22Rv1 (cell line): ENCODE data around the gene IRF1.

Experiments
- CTCF ChIP-seq: fragments of 450-650 bp; IDR thresholded peaks from 2 replicates; pipeline ENCODE4 v1.5.1; 2017; ENCODE audit warnings: mild to moderate bottlenecking
- ZFX ChIP-seq: fragments of 450-650 bp; IDR thresholded peaks from 2 replicates; pipeline ENCODE4 v1.6.1; 2017; ENCODE audit warnings: antibody characterized with exemption, borderline replicate concordance

DNA sequence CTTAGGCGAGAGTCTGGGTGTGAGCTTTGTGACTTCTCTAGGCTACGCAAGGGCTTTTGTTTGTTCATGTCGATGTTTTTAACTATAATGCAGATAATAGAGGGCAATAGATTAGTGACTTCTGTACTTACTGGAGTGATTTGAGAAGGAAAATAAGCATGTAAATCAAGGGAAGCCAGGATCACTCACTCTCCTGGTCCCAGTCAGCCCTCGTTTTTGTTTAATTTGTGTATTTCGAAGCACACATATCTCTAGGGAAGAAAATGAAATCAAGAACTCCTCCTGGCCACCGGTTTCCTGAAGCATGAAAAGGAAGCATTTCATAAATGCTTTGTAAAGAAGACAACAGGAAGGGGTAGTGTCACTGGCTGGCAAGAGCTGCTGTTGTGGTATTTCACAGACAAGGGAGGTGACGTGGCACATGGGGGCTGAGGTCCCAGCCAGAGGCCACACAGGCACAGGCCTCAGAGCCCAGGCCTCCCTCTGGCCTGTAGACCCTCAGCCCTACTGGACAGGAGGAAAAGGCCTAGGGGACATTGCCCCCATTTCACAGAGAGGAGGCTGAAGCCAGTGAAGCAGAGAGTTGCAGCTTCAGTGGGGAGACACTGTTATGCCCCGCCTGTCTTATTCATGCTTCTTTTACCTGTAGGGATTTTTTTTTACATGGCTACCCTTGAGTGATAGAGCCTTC lies 34.1 kb downstream of the IRF1 start:
- TF ChIP-seq CTCF (no peak), ZFX (no peak)
